Inferior parietal cortex (tissue), 1 donor: Measurements from ENCODE around the gene SCG2.

Experiments used
- DNase-seq: peaks from one replicate; pipeline ENCODE4 v3.0.0-alpha.2; 2016; ENCODE audit errors: extremely low spot score

Gene SCG2

DNA sequence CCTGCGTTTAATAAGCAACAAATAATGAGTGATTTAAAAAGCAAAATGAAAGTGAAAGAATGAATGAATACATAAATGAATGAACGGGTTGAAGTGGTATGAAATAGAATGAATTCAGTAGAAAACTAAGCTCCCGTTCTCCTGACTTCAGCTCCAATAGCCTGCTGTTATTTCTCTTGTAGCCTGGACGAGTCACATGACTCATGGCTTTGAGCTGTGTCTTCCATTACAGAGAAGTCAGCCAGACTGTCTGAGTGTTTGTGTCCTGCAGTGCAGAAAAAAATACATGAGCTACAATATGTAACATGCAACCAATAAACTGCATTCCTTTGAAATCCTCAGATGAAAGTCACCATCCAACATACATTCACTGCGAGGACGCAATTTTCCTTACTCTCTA, 21.2 kb downstream of the SCG2 start:
- DNase-seq: no peak

DNA sequence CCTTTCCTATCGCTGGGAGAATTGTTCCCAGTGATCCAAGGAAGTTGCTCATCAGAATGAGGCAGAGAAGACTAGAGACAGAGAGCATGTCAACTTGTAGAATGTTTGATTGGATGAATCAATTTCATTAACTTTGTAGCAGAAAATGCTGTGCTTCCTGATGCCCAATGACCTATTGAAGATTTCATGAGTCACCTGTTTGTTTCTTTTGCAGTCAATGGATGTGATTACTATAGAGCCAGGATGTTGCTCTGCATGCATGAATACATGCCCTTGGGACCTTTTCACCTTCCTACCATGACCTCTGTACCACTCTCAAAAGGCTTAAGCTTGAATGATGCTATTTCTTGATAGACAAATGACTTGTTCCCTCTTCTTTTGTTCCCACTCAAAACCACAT, 23.3 kb downstream of the SCG2 start:
- no peak for DNase-seq

DNA sequence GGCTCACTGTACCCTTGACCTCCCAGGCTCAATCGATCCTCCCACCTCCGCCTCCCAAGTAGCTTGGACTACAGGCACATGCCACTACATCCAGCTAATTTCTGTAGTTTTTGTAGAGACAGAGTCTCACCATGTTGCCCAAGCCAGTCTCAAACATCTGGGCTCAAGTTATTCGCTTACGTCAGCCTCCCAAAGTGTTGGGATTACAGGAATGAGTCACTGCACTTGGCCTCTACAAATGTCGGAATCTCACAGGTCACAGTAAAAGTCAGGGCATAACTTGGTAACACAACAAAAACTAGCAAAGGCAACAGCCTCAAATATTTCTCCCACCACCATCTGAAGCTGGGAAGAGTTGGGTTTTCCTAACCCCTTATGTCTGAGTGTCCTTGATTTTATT, 25.3 kb downstream of the SCG2 start:
- no peak for DNase-seq

DNA sequence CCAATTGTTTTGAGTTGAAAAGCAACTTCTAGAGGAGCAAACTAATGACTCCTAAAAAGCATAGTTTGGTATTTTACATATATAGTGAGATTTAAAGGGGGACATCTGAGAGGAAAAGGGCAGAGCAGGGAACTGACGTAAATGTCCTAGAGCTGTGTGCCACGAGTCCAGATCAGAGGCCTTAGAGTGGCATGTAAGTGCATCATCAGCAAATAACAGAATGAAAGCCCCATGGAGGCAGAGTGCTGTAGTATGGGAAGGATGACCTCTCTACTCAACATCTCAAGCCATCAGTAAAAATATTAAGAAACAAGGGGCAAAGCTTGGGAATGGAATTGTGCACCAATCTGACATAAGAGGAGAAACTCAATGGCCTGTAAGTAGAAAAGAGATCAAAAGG, 31.4 kb downstream of the SCG2 start:
- no peak for DNase-seq

- no peak for DNase-seq
Observed at GRCh38 chr2:223566396-223566795, 35.8 kb downstream of the SCG2 start.

GRCh38 chr2:223563462-223563861, 38.7 kb downstream of the SCG2 start:
- DNase-seq: peak; percentile 40

- no peak for DNase-seq
Observed at GRCh38 chr2:223562078-223562477, 40.1 kb downstream of the SCG2 start.

DNA sequence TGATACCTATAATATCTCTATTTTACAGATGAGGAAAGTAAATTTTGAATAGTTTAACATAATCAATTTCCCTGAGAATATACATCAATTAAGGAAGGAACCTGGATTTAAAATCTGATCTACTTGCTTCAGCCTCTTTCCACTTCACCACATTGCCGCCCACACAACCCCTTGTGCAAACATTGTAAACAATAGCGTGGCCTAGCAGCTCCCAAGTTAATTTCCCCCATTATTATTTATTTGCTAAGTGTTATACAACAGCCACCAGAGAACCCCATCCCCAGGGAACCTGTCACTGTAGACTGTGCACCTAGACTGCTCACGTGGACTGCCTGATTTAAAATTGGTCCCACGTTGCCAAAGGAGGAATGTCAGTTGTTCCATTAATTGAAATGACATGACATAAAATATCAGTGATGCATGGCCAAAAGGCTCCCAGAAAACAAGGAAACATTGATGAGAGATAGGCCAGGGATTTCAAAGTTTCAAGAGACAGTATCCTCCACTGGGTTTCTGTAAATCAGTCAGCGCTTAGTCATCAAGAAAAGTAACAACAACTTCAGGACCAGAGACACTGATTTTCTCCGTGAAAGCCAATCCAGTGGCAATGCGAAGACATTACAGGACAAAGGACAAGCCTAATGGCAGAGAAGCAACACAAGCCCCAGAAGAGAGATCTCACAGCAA, 41.3 kb downstream of the SCG2 start:
- DNase-seq: no peak

DNA sequence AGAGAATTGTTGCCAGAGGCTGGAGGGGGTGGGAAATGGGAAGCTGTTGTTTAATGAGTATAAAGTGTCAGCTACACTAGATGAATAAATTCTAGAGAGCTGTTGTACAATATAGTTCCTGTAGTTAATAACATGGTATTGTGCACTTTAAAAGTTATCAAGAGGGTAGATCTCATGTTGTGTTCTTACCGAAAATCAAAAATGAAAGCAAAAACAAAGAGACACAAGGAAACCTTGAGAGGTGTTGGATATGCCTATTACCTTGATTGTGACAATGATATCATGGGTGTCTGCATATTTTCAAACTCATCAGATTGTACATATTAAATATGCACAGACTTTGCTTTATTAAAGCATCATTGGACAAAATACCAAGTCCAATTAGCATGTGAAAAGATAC, 43.2 kb downstream of the SCG2 start:
- no peak for DNase-seq

- no peak for DNase-seq
Observed at GRCh38 chr2:223554923-223555322, 47.2 kb downstream of the SCG2 start.

- no peak for DNase-seq
Observed at GRCh38 chr2:223549215-223549614, 52.9 kb downstream of the SCG2 start.

DNA sequence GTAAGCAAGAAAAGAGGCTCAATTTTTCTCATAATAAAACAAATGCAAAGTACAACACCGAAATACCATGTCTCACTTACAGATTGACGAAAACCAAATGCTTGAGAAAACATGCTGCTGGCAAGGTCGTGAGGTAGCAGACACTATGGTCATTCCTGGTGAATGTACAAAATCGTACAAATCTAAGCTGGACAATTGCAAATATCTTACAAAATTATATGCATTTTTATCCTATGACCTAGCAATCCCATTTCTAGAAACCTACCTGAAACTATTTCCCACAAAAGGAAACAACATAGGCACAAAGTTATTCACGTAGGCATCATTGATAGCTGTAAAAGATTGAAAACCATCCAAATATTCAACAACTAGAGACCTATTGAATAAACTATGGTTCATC, 54.0 kb downstream of the SCG2 start:
- no peak for DNase-seq
